Suprapubic skin (tissue), 4 donors: ENCODE results near the gene NME2. TPM values are rescaled to one million over a fixed set of nuclear protein-coding genes. Genes with fewer than 3 reads are reported as not detected.

Experiments
- DNase-seq, 2 donors: peaks; one replicate each; pipeline ENCODE4 v3.0.0-alpha.2; 2019; ENCODE audit warnings: low spot score in 2 of 2
- H3K27ac ChIP-seq: fragments of 200-600 bp; sonication (generic); one replicate; pipeline ENCODE4 v1.5.1; 2019
- H3K27me3 ChIP-seq: fragments of 200-600 bp; sonication (generic); one replicate; pipeline ENCODE4 v1.5.1; 2019
- H3K36me3 ChIP-seq: fragments of 200-600 bp; sonication (generic); one replicate; pipeline ENCODE4 v1.5.1; 2019
- H3K4me1 ChIP-seq: fragments of 200-600 bp; sonication (generic); one replicate; pipeline ENCODE4 v1.5.1; 2019
- H3K4me3 ChIP-seq: fragments of 200-600 bp; sonication (generic); one replicate; pipeline ENCODE4 v1.5.1; 2019; ENCODE audit warnings: mild to moderate bottlenecking
- H3K9me3 ChIP-seq: fragments of 200-600 bp; sonication (generic); one replicate; pipeline ENCODE4 v1.5.1; 2019
- CTCF ChIP-seq, 2 donors: fragments of 200-600 bp in 1 of 2; fragments of 450-650 bp in 1 of 2; sonication (generic) in 1 of 2; IDR thresholded peaks; one replicate each; pipeline ENCODE4 v1.5.1; 2016 to 2019; ENCODE audit warnings: antibody characterized with exemption in 2 of 2, mild to moderate bottlenecking in 1 of 2, moderate library complexity in 1 of 2
- EP300 ChIP-seq: sonication (generic); formaldehyde crosslinking; IDR thresholded peaks from one replicate; pipeline ENCODE4 v1.6.1; 2017; ENCODE audit warnings: antibody characterized with exemption
- POLR2A ChIP-seq, 2 donors: fragments of 450-650 bp; IDR thresholded peaks; one replicate each; pipeline ENCODE4 v1.6.1; 2017; ENCODE audit warnings: antibody characterized with exemption in 2 of 2, mild to moderate bottlenecking in 2 of 2, moderate library complexity in 2 of 2
- POLR2AphosphoS5 ChIP-seq, 3 donors: sonication (generic); formaldehyde crosslinking; IDR thresholded peaks; one replicate each; pipeline ENCODE4 v1.6.1; 2017; ENCODE audit warnings: antibody characterized with exemption in 3 of 3
- WGBS: methylation state at CpG from one replicate; pipeline ENCODE4 v1.1.5; 2018; 5-methylcytosine and 5-hydroxymethylcytosine counted together
- total RNA-seq, 4 donors: library from RNA; depleted of rRNA; stranded (reverse); fragments of >200 nt; gene quantifications; one replicate each; pipeline ENCODE4 v1.1.0, GENCODE V29; 2016

The NME2 gene
- total RNA-seq, 4 donors from 2014 or later = 239 to 695 (median 466) TPM

GRCh38 chr17:51221322-51221721 lies 55.1 kb downstream of the NME2 start:
- no peak overlapping the region for H3K4me3 ChIP-seq
- peaks cover 26% of the 10 kb centered on the region for H3K4me1 ChIP-seq
- no peaks in the 10 kb centered on the region for H3K27me3 ChIP-seq
- DNase-seq = no peak
- H3K9me3 ChIP-seq = no peaks in the 10 kb centered on the region
- 86% methylated on average over 4 of the region's 4 CpGs for WGBS
- H3K36me3 ChIP-seq = peaks cover 58% of the 10 kb centered on the region
- no peak overlapping the region for H3K27ac ChIP-seq
- TF ChIP-seq EP300 (no peak), POLR2AphosphoS5 (IDR thresholded peaks at IDR 0.05) (no peak), POLR2A (IDR thresholded peaks at IDR 0.05) (no peak), CTCF (IDR thresholded peaks at IDR 0.05) (no peak)

Other genes with a start within 250 kb of the NME2 start
- 100 to 1,000 TPM in 1 of 4 donors, 10 to 100 TPM in 3; 68.8 to 176 (median 80.6) TPM for gene SPAG9, start 45.5 kb upstream of the NME2 start, total RNA-seq
- 10 to 100 TPM; 21.1 to 67.6 (median 61.1) TPM for gene NME1, start 12.9 kb upstream of the NME2 start, total RNA-seq
- gene MBTD1, start 93.6 kb downstream of the NME2 start, total RNA-seq = 10 to 100 TPM; 15.3 to 91.7 (median 25.8) TPM
- gene UTP18, start 94.1 kb downstream of the NME2 start, total RNA-seq = 10 to 100 TPM; 26.5 to 49.6 (median 45.1) TPM